GM23248 (cell line): ENCODE data around the gene TRIOBP.

ENCODE experiments used
- EZH2 ChIP-seq: fragments of 200-600 bp; sonication (generic); IDR thresholded peaks from 2 replicates; pipeline ENCODE4 v1.6.1; 2018; ENCODE audit warnings: antibody characterized with exemption, mild to moderate bottlenecking; ENCODE audit not compliant: insufficient read depth, poor library complexity, severe bottlenecking
- EZH2phosphoT487 ChIP-seq: fragments of 200-600 bp; sonication (generic); IDR thresholded peaks from 2 replicates; pipeline ENCODE4 v1.6.1; 2018; ENCODE audit warnings: antibody characterized with exemption, moderate library complexity, mild to moderate bottlenecking, low read depth; ENCODE audit not compliant: insufficient read depth

DNA sequence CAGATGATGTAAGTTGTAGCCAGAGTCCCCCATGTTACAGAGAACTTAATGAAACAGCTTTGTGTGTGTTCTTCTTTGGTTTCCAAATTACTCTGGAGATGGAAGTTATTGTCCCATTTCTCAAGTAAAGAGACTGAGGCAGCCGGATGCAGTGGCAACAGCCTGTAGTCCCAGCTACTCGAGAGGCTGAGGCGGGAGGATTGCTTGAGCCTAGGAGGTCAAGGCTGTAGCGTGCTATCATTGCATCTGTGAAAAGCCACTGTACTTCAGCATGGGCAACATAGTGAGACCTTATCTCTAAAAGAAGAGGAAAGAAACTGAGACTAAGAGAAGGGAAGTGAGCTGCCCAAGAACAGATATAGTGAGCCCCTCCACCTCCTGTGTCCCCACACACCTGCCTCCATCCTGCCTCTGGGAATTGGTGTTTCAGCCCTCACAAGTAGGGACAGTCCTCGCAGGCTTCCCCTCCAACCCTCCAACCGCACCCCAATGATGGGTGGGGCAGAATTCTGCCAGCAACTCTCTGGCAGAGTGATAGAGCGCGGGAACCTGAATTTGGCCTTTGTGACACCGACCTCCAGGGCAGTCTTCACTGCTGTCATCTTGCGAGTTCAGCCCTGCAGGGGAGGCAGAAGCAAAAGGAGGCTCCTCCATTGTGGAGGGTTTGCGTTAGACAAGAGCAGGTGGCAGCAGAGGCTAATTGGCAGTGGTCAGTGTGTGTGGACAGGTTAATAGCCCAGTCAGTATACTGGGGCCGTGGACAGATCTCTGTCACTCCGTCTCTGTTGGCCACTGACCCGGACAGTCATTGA lies 36.7 kb upstream of the TRIOBP start:
- no peak for TF ChIP-seq EZH2
- TF ChIP-seq EZH2phosphoT487, result no peak
